Sigmoid colon (tissue), 4 donors: ENCODE results near the gene SERF2.

Experiments
- CTCF ChIP-seq, 4 experiments: fragments of 450-650 bp in 3 of 4; fragments of 200-600 bp in 1 of 4; IDR thresholded peaks; one replicate each; pipeline ENCODE4 v1.5.1; 2016 to 2019; ENCODE audit warnings: antibody characterized with exemption in 4 of 4, mild to moderate bottlenecking in 3 of 4, moderate library complexity in 2 of 4
- EP300 ChIP-seq, 4 donors: sonication (generic); formaldehyde crosslinking; IDR thresholded peaks; one replicate each; pipeline ENCODE4 v1.6.1; 2017; ENCODE audit warnings: antibody characterized with exemption in 4 of 4
- POLR2A ChIP-seq, 2 donors: fragments of 450-650 bp; IDR thresholded peaks; one replicate each; pipeline ENCODE4 v1.6.1; 2016; ENCODE audit warnings: antibody characterized with exemption in 2 of 2, mild to moderate bottlenecking in 2 of 2, moderate library complexity in 2 of 2
- POLR2AphosphoS5 ChIP-seq, 4 donors: sonication (generic); formaldehyde crosslinking; IDR thresholded peaks; one replicate each; pipeline ENCODE4 v1.6.1; 2017; ENCODE audit warnings: antibody characterized with exemption in 4 of 4

GRCh38 chr15:43789409-43789808 is 2.7 kb upstream of the SERF2 start:
- TF ChIP-seq CTCF (IDR thresholded peaks at IDR 0.05), result no peak
- no peak for TF ChIP-seq POLR2AphosphoS5 (IDR thresholded peaks at IDR 0.05)
- no peak for TF ChIP-seq POLR2A (IDR thresholded peaks at IDR 0.05)
- no peak for TF ChIP-seq EP300 (IDR thresholded peaks at IDR 0.05)
